Loucy (cell line): Measurements from ENCODE around the gene MBD5.
A peak's percentile ranks its signal among the peaks of the same experiment; 100 is the strongest.

ENCODE experiments used
- H2AFZ ChIP-seq: fragments of 200-600 bp; sonication (generic); 2 replicates; pipeline ENCODE4 v1.6.0; 2016; ENCODE audit warnings: antibody characterized with exemption, mild to moderate bottlenecking, low read length, moderate library complexity
- H3F3A ChIP-seq: fragments of 200-600 bp; 2 replicates; pipeline ENCODE4 v1.6.0; 2016; ENCODE audit warnings: antibody characterized with exemption, low read depth, mild to moderate bottlenecking
- H3K27me3 ChIP-seq: fragments of 200-600 bp; sonication (generic); 2 replicates; pipeline ENCODE4 v1.6.1; 2014; ENCODE audit warnings: low read length, mild to moderate bottlenecking; ENCODE audit not compliant: insufficient read depth, poor library complexity, severe bottlenecking
- H3K36me3 ChIP-seq: fragments of 200-600 bp; sonication (generic); 2 replicates; pipeline ENCODE4 v1.6.1; 2016; ENCODE audit warnings: low read length; ENCODE audit not compliant: insufficient read depth
- H3K4me1 ChIP-seq: fragments of 200-600 bp; sonication (generic); 2 replicates; pipeline ENCODE4 v1.5.1; 2014; ENCODE audit warnings: low read length, mild to moderate bottlenecking; ENCODE audit not compliant: insufficient read depth, poor library complexity, severe bottlenecking
- H3K4me2 ChIP-seq: fragments of 200-600 bp; sonication (generic); 2 replicates; pipeline ENCODE4 v1.6.0; 2014; ENCODE audit warnings: antibody characterized with exemption, low read length, low read depth, mild to moderate bottlenecking; ENCODE audit not compliant: poor library complexity, severe bottlenecking
- H3K4me3 ChIP-seq: fragments of 200-600 bp; sonication (generic); 2 replicates; pipeline ENCODE4 v1.5.1; 2014; ENCODE audit warnings: low read length, mild to moderate bottlenecking, mixed read lengths; ENCODE audit not compliant: poor library complexity, severe bottlenecking
- H3K79me2 ChIP-seq: fragments of 200-600 bp; sonication (generic); 2 replicates; pipeline ENCODE4 v1.6.1; 2014; ENCODE audit warnings: low read length; ENCODE audit not compliant: insufficient read depth
- H3K9ac ChIP-seq: fragments of 200-600 bp; sonication (generic); 2 replicates; pipeline ENCODE4 v1.6.0; 2014; ENCODE audit warnings: mild to moderate bottlenecking, low read depth, low read length, moderate library complexity; ENCODE audit not compliant: poor library complexity, severe bottlenecking
- H3K9me2 ChIP-seq: fragments of 200-600 bp; sonication (generic); replicated peaks from 2 replicates; pipeline ENCODE4 v1.6.1; 2016; ENCODE audit warnings: low read depth, low read length, mixed read lengths
- H3K9me3 ChIP-seq: fragments of 200-600 bp; sonication (generic); 2 replicates; pipeline ENCODE4 v1.6.1; 2014; ENCODE audit warnings: mild to moderate bottlenecking, antibody characterized with exemption, low read length, low read depth; ENCODE audit not compliant: insufficient read depth
- H4K20me1 ChIP-seq: fragments of 200-600 bp; sonication (generic); 2 replicates; pipeline ENCODE4 v1.6.0; 2014; ENCODE audit warnings: antibody characterized with exemption, low read length, mild to moderate bottlenecking; ENCODE audit not compliant: insufficient read depth, poor library complexity, severe bottlenecking
- CTCF ChIP-seq: fragments of 200-600 bp; sonication (generic); conservative IDR thresholded peaks from 2 replicates; pipeline ENCODE4 v1.5.1; 2014; ENCODE audit warnings: mild to moderate bottlenecking, antibody characterized with exemption, low read length
- EZH2phosphoT487 ChIP-seq: fragments of 200-600 bp; IDR thresholded peaks from 2 replicates; pipeline ENCODE4 v1.6.1; 2018; ENCODE audit warnings: antibody characterized with exemption, mild to moderate bottlenecking, moderate library complexity, borderline replicate concordance

MBD5 gene

GRCh38 chr2:148557844-148558436, 537.0 kb downstream of the MBD5 start:
- H3K4me3 ChIP-seq: no peak overlapping the region
- H2AFZ ChIP-seq: no peak overlapping the region
- H3K27me3 ChIP-seq: no peaks in the 10 kb centered on the region
- no peaks in the 10 kb centered on the region for H3K79me2 ChIP-seq
- TF ChIP-seq CTCF: peak; percentile 45
- no peak for TF ChIP-seq EZH2phosphoT487
- no peaks in the 10 kb centered on the region for H3K9me2 ChIP-seq
- 0 out of 2 replicates have a peak, but pooled peaks cover 2% of the 10 kb centered on the region for H3K9me3 ChIP-seq
- H3K4me2 ChIP-seq: no peak overlapping the region
- H3K36me3 ChIP-seq: no peaks in the 10 kb centered on the region
- peaks cover 19% of the 10 kb centered on the region for H3K4me1 ChIP-seq
- no peaks in the 10 kb centered on the region for H3F3A ChIP-seq
- H3K9ac ChIP-seq: no peak overlapping the region
- H4K20me1 ChIP-seq: no peaks in the 10 kb centered on the region

- no peaks in the 10 kb centered on the region for H3K27me3 ChIP-seq
- H3K79me2 ChIP-seq: no peaks in the 10 kb centered on the region
- H3K4me2 ChIP-seq: no peak overlapping the region
- TF ChIP-seq EZH2phosphoT487 (no peak), CTCF (no peak)
- no peaks in the 10 kb centered on the region for H4K20me1 ChIP-seq
- H3K9me3 ChIP-seq: 0 out of 2 replicates have a peak, but pooled peaks cover 2% of the 10 kb centered on the region
- H3K36me3 ChIP-seq: no peaks in the 10 kb centered on the region
- H3K9me2 ChIP-seq: no peaks in the 10 kb centered on the region
- H3F3A ChIP-seq: no peaks in the 10 kb centered on the region
- no peak overlapping the region for H3K9ac ChIP-seq
- no peak overlapping the region for H3K4me3 ChIP-seq
- H2AFZ ChIP-seq: no peak overlapping the region
- no peaks in the 10 kb centered on the region for H3K4me1 ChIP-seq
Observed at GRCh38 chr2:148560496-148560895, 539.6 kb downstream of the MBD5 start.

GRCh38 chr2:148561389-148561788, 540.5 kb downstream of the MBD5 start:
- Histone ChIP-seq H4K20me1 (no peaks in the 10 kb centered on the region), H3K27me3 (no peaks in the 10 kb centered on the region), H3K9me2 (no peaks in the 10 kb centered on the region), H3F3A (no peaks in the 10 kb centered on the region), H3K79me2 (no peaks in the 10 kb centered on the region), H3K9me3 (0 out of 2 replicates have a peak, but pooled peaks cover 2% of the 10 kb centered on the region), H3K4me3 (no peak overlapping the region), H3K4me2 (no peak overlapping the region), H2AFZ (no peak overlapping the region), H3K9ac (no peak overlapping the region), H3K36me3 (no peaks in the 10 kb centered on the region), H3K4me1 (no peaks in the 10 kb centered on the region)
- TF ChIP-seq EZH2phosphoT487: no peak
- TF ChIP-seq CTCF: no peak
